Stimulated activated CD4-positive, alpha-beta T cell treated with anti-CD3 and anti-CD28 coated beads, Interleukin-12 subunit alpha, Interleukin-12 subunit beta, amount 100 ng/mL, for 4 hours (primary cell): Measurements from ENCODE around the gene RASSF1.
A peak's percentile ranks its signal among the peaks of the same experiment; 100 is the strongest.
"Not testable (repeated sequence)": the region's sequence is repeated elsewhere in the genome, so short reads cannot be mapped to it uniquely, and the experiment has no call there.

ENCODE experiments used
- DNase-seq: peaks from one replicate; pipeline ENCODE4 v3.0.0-alpha.2; 2020

RASSF1 gene

DNA sequence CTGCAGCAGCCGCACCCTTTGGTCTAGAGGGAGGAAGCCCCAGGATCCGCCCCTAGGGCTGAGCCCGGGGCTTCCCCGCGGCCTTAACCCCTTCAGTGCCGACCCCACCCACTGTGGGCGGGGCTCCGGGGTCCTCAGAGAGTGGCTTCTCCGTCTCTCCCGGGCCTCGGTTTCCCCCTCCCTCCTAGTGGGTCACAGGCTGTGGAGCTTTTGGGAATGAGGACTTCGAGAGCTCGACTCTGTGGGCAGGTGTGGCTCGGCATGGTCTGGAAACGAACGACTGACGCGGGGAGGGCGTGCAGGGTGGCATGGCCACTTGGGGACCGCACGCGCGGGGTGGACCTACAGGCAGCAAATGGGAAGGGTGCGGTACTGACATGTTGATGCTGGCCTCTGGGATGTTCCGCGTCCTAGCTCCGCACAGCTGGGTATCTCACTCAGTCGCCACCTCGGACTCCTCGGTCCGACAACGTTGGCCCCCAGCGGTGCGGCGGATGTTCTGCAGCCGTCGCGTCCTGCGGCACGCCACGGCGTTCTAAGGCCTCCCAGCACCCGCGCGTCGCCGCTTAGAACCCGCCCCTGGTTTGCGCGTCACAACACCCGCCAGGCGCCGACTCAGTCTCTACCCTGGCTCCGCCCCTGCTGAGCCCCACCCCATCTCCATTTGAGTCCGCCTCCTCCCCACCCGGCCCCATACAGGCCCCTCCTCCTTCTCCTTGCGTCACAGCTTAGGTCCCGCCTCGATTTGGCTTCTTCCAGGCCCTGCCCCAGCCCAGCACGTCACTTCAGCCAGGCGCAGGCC lies 41.6 kb downstream of the RASSF1 start, which contains the start of the genes HYAL3 and NAA80:
Gene HYAL3, minus strand, starts transcription at position 570 of the 802 bp plus-strand sequence. CDS start 3,803 bp downstream, outside the sequence.
Gene NAA80, minus strand, starts transcription at position 570 of the 802 bp plus-strand sequence. CDS start 1,942 bp downstream, outside the sequence.
- peak; percentile 97 for DNase-seq

DNA sequence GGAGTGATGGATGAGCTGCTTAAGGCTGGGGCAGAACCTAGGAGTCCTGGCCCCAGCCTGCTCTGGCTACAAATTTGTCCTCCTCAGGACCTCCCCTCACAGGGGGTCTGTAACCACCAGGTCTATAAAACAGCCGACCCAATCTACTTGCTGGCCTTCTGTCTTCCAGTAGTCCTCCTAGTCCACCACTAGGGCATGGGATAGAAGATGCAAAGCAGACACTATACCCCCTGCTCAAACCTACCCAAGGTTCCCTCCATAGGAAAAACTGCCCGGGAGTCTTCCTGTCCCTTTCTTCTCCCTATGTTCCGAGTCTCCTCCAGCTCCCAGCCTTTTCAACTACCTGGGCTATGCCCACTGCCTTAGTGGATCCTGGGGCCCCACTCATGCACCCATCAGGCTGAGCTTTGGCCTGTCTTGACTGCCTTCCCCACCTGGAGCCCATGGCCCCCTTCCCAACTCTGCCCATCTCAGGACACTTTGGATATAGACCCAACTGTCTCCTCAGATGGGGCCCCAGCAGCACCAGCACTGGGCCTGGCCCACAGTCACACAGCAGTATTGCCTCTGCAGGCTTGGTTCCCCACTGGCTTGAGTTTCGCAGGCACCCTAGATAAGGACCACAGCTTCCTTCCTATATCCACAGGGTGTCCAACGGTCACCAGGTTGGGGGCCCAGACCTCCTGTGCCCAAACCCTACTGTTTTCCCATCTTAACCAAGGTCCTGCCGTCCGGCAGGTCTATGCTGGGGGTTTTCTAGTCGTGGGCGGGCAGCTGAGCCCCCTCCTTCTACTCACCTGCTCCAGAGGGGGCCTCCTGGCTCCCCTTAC lies 42.5 kb downstream of the RASSF1 start:
- no peak for DNase-seq

DNA sequence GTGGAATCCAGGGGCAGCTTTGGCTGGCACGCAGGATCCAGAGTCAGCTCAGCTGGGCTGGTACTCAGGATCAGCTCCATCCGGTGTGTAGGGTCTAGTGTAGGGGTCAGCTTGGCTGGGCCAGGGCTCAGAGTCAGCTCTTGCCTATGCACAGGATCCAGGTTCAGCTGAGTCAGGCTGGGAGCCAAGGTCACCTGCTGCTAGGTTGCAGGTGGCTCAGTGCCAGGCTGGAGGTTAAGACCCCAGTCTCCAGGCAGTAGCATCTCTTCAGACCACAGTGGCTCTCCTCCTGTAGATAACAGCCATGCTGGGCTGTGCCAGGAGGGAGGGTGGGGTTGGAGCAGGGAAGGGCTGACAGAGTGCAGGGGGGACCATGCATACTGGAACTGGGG lies 43.3 kb downstream of the RASSF1 start:
- no peak for DNase-seq

DNA sequence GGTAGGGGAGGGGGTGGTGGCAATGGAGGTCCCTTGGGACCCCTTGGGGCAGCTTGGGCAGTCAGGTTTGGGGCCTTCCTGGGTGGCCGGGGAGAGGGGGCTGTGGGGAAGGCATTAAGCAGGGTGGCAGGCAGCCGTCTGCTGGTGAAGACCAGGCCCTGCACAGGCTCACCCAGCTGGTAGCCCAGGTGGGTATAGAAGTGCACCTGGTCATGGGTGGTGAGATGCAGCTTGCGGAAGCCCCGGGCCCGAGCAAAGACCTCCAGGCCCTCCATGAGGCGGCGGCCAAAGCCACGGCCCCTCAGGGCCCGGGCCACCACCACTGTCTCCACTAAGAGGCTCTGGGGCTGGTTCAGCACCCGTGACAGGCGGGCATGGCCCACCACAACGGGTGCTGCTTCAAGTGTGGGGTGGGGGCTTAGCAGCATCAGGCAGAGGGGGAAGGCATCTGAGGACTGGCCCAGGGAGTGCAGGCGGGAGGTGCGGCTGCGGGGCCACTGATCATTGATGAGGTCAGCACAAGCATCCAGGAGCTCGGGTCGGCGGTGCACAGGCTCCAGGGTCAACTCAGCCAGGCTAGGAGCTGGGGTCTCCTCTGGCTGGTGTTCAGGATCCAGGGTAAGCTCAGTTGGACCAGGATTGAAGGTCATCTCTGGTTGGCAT lies 43.8 kb downstream of the RASSF1 start:
- DNase-seq = no peak

DNA sequence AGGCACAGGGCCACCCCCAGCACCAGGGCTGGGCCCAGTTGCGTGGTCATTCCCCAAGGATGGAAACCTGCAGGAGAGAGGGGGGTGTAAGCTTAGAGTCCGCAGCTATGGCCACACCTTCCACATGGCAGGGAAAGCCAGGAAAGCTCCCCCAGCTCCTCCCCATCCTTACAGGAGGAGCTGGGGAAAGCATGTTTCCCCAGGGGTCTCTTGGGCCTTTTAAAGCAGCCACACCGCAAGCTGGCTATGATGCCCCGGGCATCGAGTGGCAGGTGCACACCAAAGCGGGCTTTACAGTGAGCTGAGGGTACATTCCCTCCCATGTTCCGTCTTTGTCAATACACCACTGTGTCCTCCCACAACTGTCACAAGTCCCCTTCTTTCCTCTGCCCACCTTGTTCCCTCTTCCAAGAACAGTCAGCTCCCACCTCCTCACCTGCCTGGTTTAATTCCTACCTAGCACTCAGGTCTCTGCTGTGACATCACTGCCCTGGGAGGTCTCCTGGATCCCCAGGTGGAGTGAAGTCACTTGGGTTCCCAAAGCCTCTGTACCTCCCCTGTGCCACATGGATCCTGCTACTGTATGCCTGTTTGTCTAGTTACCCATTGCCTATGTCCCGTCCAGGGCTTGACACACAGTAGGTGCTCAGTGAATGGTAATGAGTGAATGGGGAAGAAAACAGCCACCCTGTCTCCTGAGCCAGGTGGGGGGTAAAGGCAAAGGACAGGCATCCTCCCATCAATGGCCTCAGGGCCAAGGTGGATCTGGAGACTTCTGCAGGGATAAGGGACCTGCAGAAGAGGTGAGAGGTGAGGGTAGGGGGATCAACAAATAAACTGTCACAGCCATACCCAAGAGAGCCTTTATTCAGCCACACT lies 44.8 kb downstream of the RASSF1 start:
- DNase-seq = no peak

DNA sequence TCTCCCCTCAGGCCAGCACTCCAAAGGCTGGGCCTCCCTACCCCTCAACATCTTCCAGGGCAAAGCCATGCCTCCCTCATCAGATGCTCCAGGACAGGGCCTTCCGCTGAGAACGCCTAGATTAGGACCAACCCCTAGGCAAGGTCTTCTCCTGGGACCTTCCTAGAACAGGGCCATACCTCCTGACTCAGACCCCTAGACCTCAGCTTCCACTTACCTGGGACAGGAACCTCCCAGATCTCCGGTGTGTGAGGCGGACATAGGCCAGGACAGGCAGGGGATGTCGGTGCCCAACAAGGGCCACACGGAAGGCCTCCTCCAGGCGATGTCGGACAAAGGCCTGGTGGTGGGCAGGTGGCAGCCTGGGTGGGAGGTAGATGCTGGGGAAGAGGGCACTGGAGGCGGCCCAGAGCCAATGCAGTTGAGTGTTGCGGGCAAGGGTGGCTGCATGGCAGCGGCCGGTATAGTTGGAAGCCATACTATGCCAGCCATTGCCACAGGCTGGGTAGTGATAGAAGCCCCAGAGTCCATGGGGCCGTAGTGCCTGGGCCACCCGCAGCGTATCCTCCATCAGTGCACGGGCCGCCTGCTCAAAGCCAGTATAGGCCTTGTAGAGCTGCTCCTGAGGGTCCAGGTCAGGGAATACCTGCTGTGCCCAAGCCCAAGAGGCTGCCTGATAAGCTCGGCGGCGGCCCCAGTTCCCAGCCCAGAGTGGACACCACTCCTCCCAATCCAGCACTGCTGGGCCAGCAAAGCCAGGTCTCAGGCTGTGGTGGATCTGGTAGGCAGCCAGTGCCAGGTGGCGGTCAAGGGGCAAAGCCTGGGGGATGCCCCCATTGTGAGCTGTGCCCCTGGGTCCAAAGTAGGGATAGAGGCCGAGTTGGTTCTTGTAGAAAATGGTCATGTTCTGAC lies 45.9 kb downstream of the RASSF1 start:
- DNase-seq = no peak

DNA sequence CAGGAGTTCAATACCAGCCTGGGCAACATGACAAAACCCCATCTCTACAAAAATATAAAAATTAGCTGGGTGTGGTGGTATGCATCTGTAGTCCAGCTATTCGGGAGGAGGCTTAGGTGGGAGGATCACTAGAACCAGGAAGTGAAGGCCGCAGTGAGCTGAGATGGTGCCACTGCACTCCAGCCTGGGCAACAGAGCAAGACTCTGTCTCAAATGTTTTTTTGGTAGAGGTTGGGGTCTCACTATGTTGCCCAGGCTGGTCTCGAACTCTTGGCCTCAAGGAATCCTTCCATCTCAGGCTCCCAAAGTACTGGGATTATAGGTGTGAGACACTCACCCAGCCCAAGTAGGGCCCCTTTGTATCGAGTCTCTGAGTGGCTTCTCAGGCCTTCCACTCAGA lies 46.5 kb downstream of the RASSF1 start:
- no peak for DNase-seq

DNA sequence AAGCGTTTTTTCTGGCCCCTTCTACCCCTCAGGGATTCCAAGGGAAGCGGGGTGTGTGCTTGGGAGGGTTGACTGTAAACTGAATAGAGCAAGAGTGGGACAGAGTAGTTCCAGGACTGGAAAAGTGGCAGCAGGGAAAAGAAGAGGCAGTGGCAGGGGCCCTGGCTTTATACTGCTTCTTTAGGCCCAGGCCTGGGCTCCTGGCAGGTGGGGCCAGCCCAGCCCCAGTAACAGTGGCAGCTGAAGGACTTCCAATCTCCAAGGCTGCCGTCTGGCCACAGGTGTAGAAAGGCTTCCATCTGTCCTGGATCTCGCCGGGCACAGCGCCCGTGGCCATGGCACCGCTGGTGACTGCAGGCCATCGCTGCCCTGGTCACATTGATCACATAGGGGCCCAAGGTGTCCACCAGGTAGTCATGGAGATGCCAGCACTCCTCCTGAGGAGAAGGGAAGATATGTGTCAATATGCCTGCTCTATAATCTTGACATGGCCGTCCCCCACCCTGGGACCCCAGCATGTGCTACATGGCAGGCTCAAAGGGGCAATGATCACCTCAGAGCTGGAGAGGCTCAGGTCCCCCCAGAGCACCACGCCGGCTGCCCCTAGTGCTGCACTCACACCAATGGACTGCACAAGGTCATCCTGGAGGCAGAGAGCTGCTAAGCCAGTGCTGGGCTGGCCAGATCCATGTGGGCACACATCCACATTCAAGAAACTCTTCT lies 47.4 kb downstream of the RASSF1 start:
- DNase-seq = no peak

DNA sequence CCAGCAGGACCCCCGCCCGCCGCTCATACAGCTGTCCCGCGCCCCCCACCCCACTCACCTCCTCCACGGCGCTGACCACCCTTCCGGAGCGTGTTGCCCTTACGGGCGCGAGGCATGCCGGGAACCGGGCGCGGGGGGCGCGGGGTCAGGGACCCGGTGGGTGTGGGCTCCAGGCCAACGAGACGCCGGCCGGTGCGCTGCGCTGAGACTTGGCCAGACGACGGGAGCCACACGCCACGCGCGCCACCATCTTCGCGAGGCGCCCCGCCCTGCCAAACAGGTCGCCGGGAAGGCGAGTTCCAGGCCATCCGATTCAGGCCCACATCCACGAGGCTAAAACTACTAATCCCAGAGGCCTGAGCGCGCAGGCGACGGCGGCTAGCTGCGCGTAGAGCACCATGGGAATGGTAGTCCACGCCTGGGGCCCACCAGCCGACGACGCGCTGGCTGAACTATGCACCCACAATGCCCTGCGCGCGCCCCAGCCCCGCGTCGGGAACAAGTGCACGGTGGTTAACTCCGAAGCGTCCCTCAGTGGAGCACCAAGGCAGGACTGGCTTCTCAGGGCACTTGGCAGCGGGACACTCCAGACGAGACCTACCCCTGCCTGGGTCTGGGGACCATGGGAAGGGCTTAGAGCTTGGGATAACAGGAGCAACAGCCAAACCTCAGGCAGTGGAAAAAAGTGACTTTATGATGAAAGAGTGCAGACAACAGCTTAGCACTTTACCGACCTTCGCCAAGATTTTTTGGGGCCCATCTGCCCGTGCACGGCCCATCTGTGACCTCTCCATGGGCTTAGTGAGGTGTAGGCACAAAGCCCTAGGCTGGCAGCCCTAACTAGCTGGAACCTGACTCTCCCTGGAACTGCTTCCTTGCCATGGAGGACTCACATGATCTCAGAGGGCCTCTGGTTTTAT lies 48.2 kb downstream of the RASSF1 start, which contains the start of gene IFRD2:
Gene IFRD2, minus strand, starts transcription at position 271 of the 920 bp plus-strand sequence. Its CDS starts 155 bp downstream, at position 116.
- peak; percentile 92 for DNase-seq

DNA sequence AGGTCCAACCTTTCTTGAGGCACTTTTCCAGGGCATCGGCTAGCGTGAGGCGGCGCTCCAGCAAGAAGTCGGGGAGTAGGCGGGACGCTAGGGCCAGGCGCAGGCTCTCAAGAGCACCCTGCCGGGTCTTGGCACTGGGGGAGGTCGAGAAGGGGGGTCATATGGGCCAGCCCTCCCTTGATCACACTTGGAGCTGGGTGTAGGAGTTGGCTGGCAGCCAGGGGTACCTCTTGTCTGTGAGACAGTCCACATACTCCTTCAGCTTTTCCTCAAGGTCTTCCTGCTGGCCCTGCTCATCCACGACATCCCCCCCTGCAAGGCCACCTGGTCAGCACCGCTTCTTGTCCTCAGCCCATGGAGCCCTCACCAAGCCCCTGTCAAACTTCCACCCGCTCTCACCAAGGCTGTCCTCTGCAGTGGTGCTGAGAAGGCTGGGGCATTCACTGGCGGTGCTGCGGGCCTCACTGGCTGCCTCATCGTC lies 50.4 kb downstream of the RASSF1 start:
- DNase-seq = no peak

DNA sequence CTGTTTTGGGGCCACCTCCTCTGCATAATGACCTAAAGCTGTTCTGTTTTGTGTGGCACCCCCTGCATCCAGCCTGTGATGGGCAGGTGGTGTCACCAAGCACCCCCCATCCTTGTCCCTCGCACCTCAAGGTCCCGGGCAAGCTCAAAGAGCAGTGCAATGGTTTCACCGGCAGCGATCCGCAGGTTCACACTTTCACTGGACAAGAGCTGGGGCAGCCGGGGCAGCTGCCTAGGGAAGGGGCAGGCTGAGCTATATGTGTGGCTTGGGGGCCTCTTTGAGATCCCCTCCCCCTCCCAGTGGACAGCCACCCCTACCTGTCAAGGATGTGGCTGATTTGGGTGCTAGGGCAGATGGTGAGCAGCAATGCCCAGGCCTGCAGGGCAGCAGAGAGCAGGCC lies 51.5 kb downstream of the RASSF1 start:
- no peak for DNase-seq

DNA sequence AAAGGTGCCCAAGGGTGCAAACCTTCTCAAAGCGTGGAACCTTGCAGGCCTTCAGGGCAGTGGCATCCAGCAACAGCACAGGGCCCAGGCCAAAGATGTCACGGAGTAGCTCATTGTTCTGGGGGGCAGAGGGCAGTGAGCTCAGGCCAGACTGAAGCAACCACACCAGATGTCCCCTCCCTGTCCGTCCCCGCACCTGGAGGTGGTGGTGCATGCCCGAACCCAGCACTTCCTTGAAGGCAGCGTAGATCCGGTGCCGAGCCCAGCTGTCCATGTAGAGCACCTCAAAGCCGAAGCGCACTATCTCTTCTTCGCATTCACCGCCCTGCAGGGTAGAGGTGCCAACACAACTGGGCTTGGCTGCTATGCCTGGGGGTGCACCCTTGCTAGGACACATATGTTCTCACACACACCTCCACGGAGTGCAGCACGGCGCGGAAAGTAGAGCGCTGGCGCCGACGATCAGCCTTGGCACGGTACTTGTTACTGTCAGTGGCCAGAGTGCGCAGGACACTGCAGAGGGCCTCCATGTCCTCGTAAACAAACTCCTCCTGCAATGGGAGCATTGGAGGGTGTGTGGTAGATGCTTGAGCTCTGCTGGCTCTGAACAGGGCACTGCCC lies 52.1 kb downstream of the RASSF1 start:
- no peak for DNase-seq

DNA sequence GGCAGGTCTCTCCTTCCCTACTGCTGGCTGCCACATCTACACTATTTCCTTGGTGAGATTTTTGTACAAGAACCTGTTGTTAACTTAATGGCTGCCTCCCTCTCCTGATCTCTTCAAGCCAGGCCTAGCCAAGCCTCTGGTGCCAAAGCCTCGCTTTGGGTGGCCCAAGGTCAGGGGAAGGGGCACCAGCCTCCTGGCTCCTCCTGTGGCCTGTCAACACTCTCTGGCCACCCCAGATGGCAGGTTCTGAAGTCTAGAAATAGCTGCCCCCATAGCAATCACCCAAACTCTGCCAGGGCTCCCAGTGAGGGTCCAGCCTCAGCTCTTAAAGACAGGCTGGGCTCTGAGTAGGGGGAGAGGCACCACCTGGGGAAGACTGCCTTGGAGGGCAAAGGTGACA lies 53.4 kb downstream of the RASSF1 start:
- DNase-seq = no peak

DNA sequence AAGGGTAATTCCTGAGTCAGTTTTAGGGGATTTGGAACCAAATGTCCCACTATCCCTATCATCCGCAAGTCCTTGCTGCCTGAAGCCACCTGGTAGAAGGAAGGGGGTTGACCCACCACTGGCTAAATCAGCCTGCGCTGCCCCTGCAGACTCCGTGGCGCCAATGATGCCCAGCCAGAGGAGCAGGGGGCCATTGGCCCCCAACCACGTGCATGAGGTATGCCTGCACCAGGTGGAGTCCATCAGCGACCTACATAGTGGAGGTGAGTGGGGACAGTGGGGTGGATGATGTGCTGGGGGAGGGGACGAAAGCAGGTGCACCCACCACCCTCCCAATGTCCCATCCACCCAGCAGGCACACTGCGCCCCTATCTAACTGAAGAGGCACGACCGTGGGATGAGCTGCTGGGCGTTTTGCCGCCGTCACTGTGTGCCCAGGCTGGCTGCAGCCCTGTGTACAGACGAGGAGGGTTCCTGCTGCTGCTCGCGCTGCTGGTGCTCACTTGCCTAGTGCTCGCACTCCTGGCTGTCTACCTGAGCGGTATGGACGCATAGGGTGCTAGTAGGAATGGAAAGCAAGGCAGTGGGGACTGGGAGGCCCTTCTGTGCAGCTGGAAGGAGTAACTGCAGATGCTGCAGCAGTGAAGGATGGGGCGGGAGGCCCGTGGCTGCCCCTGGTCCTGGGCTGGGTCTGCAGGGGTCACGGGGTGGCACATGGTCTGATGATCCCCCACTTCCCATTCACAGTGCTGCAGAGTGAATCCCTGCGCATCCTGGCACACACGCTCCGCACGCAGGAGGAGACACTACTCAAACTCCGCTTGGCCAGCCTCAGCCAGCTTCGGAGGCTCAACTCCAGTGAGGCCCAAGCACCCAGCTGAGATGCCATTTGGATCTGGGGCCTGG lies 54.1 kb downstream of the RASSF1 start:
- DNase-seq = no peak

DNA sequence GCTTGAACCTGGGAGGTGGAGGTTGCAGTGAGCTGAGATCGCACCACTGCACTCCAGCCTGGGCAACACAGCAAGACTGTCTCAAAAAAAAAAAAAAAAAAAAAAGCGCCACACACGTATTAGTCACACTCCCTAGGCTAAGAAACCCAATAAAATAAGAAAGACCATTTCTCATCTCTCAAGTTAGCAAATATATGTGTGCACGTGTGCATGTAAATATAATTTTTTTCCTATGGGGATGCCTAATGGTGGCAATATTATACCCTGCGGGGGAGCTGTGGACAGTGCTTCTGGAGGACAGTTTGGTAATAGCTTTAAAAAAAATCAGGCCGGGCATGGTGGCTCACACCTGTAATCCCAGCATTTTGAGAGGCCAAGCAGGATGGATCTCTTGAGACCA lies 56.5 kb downstream of the RASSF1 start:
- not testable (repeated sequence) for DNase-seq
